GM18502 (cell line): Measurements from ENCODE around the gene HINT1.
A peak's percentile ranks its signal among the peaks of the same experiment; 100 is the strongest.
"Not testable (repeated sequence)": the region's sequence is repeated elsewhere in the genome, so short reads cannot be mapped to it uniquely, and the experiment has no call there.

ENCODE experiments used
- ATAC-seq: cut with Tn5 transposase; IDR thresholded peaks from one replicate; pipeline ENCODE4 v1.9.1; 2021; ENCODE audit warnings: mild to moderate bottlenecking; ENCODE audit not compliant: unreplicated experiment, poor library complexity

Gene HINT1

DNA sequence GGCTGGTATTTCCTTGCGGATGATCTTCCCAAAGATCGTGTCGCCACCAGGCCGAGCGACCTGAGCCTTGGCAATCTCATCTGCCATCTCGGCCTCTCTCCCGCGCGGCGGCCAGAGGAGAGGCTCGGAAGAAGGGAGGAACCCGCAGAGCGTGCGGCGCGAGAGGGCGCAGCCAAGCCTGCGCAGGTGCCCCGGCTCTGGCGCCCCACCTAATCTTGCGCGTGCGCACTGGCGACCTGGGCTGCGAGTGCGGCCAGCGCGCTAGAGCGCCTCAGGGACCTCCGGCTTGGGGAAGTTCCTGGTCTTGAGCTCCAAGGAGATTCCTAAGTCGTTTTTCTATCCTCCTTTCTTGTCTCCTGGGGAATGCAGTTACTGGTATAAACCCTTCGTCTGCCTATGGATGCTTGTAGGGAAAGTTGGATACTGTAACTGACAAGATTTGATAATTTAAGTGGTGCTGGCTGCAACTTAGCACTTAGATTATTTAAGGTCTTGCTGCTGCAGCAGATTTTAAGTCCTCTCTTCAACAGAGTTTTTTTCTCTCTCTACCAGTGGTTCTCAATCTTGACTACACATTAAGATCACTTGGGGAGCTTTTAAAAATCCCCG is at the start of gene HINT1:
HINT1 (minus strand) TSS at position 138 of the 609 bp plus-strand sequence; CDS start at position 87, 51 bp downstream.
- peak; percentile 84 for ATAC-seq

DNA sequence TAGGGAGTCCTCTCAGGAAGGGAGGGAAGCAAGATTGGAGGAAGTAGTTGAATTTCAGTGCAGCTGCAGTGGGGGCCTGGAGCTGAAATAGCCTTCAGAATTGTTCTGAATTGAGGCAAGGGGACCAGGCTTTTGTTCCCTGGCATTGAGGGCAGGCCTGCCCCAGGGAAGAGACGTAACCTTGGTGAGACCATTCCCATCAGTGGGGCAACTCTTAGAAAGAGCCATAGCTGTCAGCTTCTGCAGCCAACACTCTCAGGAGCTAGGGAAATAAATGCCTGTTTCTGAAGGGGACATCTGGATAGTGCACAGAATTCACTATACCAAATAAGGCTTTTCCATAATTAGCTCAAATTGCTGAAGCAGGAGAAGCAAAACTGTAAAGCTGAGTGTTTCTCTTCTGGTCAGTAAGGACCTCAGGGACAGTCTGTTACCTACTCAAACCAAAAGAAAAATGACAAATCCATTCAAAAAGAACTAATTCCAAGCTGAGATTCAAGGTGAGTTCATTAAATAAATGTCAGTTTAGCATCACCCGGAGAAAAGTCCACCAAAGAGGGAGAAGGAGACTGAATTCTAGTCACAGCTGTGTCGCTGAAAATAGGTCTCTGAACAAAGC is 49.7 kb upstream of the HINT1 start:
- ATAC-seq: no peak

DNA sequence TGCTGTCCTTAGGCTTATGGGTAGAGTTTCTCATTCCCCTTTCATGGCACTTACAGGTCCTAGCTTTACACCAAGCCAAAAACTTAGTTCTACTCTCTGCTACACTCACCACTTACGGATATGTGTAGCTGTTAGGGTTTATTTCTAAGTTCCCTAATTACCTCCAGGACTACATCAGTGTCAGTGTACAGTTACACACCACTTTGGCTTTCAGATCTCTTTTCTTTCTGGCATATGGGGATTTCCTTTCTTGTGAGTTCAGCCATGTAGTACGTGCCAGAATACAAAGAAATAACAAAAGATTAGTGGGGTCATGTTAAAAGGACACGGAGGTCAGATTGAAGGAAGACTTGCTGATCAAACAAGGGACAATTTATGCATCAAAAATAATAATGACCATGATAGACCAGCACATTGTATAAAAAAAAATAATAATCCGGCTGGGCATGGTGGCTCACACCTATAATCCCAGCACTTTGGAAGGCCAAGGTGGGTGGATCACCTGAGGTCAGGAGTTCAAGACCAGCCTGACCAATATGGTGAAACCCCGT is 47.5 kb upstream of the HINT1 start:
- peak; percentile 56 for ATAC-seq

DNA sequence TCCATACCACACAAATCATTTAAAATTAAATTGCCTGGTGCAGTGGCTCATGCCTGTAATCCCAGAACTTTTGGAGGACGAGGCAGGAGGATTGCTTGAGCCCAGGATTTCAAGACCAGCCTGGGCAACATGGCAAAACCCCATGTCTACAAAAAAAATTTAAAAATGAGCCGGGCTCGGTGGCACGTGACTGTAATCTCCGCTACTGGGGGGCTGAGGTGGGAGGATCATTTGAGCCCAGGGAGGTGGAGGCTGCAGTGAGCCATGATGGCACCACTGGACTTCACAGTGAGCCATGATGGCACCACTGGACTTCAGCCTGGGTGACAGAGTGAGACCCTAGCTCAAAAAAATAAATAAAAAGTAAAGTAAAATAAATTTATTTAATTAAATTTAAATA is 46.6 kb upstream of the HINT1 start:
- ATAC-seq: no peak

DNA sequence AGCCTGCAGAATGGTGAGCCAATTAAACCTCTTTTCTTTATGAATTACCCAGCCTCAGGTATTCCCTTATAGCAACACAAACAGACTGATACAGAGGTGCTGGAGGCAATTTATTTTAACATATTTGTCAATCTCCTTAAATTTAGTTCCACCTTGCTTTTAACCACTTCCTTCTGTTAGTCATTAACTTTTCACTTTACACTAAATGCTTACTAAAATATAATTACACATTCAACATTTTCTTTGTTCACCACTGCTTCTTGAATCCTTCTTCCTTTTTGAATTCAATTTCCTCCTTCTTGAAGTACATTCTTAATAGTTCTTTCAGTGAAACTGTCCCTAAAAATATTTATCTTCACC is 45.1 kb upstream of the HINT1 start:
- no peak for ATAC-seq

DNA sequence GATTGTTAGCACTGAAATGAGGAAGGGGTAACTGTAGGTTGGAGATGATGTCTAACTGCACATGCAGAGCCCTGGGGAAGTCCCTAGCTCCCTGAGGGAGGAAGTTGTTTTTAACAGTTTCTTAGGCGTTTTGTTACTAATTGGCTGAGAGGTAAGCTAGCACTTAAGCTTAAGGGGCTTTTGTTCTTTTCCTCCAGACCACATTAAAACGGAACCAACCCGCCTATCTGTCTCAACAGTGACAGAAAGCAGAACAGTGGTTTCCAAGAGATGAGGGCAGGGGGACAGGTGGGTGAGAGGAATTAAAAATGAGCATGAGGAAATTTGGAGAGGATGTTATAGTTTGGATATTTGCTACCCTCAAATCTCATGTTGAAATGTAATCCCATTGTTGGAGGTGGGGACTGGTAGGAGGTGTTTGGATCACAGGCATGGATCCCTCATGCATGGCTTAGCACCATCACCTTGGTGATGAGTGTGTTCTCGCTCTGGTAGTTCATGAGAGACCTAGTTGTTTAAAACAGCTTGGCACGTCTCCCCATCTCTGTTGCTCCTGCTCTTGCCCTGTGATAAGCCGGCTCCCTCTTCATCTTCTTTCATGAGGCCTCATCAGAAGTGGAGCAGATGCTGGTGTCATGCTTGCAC is 44.6 kb upstream of the HINT1 start:
- ATAC-seq: peak; percentile 83

DNA sequence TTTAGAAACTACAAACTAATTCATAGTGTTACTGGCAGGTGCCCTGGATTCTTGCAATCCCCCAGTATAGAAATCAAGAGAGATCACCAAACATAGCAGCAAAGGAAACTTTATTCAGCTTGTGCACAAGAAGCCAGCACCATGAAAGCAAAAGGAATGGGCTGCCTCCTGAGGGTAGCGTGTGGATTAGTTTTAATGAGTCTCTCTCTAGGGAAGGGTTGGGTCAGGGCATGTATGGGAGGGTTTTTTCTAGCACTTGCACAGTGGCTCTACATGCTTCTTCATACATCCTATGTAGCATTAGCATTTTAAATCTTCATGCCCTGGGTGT is 44.1 kb upstream of the HINT1 start:
- no peak for ATAC-seq

DNA sequence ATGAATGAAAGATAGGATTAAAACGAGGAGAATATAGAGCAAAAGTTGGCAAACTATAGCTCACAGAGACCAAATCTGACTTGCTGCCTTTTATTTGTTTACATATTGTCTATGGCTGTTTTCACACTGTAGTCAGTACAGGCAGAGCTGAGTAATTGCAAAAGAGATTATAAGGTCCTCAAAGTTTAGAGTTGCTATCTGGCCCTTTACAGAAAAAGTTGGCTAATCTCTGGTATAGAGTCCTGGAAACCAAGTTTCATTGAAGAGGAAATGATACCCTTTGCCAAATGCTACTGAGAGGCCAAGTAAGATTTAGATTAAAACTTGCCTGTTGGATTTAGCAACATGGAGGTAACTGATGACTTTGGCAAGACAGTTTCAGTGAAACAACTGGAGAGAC is 41.7 kb upstream of the HINT1 start:
- ATAC-seq: no peak

DNA sequence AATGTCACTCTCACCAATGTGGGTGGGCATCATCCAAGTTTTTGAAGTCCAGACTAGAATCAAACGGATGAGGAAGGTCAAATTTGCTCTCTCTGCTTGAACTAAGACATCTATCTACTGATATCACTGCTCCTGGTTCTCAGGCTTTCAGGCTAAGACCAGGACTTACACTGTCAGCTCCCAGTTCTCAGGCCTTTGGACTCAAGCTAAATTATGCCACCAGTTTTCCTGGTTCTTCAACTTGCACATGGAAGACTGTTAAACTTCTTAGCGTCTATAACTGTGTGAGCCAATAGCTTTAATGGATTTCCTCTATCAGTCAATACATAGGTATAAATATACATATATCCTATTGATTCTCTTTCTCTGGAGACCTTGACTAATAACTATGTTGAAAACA is 41.0 kb upstream of the HINT1 start:
- no peak for ATAC-seq

DNA sequence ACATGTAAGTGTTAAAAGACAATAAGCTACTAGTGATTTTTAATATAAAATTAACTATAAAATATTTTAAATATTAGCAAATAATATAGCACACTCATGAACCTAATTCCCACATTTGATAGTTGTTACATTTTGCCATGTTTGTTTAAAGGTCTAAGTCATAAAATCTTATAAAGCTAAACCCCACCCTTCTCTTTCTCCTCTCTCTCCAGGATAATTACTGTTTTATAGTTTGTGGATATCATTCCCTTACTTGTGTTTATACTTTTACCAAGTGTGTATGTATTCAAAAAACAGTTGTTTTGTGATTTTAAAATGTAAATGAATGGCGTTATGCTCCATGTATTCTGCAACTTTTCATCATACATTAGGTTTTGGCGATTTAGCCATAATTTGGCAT is 39.9 kb upstream of the HINT1 start:
- no peak for ATAC-seq

DNA sequence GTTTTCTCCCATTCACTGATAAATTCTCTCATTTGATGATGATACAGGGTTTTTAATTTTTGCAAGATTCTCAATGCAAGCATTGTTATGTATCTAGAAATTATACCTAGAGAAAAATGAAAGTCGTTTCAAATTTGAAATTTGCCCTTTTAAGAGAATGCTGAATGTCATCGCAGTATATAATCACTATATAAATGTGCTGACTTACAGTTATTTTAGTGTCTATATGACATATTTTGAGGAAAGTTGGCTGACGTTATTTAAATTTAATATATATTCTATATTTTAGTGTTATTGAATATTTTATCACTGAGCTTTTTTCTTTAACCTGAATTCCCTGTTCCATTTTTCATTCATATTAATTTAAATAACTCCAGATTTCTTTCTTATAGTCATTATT is 35.5 kb upstream of the HINT1 start:
- no peak for ATAC-seq

DNA sequence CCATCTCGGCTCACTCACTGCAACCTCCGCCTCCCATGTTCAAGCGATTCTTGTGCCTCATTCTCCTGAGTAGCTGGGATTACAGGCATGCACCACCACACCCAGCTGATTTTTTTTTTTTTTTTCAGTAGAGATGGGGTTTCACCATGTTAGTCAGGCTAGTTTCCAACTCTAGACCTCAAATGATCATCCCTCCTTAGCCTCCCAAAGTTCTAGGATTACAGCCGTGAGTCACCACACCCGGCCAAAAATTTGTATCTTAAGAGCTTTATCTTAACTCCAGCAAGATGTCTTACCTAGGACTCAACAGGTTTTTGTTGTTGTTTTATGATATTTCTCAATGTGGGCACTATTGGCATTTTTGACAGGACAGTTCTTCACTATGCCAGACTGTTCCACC is 33.6 kb upstream of the HINT1 start:
- ATAC-seq: no peak

DNA sequence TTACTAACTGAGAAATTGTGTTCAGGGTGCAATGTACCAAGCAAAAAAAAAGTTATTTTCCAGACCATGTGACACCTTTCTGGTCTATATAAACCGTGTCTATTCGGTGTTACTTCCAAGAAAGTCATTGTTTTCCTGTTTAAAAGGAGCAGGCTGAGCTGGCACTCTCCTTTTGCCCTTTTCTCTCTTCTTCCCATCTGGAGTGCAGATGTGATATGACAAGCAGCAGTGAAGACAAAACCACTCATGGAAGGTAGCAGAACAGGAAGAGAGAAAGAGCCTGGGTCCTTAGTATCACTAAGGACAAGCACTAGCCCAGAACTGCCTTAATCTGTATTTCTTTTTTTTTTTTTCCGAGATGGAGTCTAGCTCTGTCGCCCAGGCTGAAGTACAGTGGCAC is 31.3 kb upstream of the HINT1 start:
- ATAC-seq: no peak

DNA sequence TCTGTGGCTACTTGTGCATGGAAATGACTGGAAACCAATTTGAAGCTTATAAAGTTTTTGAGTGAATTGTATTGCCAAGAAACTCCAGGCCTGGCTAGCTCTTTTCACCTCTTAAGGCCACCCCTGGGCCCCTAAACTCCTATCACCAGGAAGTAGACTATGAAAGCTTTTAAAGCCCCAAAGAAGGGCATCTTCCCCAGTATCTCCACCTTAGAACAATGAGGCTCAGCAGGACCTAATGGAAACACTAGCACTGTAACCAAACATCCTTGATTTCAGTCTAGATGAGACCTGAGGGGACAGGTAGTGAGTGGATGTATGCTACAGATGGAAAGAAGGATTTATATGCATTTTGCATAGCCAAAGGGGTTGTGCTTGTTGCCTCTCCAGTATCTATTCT is 30.6 kb upstream of the HINT1 start:
- ATAC-seq: no peak

DNA sequence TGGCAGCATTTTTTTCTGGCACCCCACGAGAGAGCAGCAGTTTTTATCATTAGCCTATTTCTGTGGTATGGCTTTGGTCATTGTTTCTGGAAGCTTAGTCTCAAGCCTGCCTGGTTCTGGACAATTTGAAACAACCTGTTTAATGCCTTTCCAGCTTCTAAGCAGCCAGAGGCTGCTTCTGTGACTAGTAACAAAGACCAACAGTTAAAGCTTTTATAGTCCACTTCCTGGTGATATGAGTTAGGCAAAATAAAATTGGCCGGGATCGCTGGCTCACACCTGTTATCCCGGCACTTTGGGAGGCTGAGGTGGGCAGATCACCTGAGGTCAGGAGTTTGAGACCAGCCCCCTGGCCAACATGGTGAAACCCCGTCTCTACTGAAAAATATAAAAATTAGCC is 29.7 kb upstream of the HINT1 start:
- no peak for ATAC-seq

DNA sequence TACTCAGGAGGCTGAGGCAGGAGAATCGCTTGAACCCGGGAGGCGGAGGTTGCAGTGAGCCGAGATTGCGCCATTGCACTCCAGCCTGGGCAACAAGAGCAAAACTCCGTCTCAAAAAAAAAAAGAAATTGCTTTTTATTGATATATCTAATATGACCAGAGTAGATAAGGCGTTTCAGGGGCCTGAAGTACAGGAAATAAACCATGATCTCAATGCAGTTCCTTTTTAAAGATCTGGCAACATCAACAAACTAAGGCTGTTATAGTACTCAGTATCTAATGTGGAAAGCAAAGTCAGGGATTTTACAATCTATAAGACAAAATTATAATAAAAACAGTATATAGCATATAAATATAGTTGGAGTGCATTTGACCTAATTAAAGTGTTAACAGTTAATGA is 28.8 kb upstream of the HINT1 start:
- ATAC-seq: not testable (repeated sequence)

DNA sequence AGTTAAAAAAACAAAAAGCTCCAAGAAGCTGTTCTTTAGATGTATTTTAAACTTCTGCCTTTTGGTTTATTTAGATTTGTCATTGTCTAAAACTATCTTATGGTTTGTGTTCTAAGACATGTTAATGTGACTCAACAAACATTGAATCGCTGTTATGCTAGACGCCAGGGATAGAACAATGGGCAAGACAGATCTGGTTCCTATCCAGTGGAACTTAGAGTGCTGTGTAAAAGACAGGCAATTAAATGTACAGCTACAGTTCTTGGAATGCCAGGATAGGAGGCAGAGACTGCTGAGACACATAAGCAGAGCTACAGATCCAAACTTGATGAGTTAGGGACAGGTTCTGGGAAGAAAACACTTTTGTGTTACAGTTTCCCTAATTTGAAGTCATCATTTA is 28.1 kb upstream of the HINT1 start:
- ATAC-seq: no peak

DNA sequence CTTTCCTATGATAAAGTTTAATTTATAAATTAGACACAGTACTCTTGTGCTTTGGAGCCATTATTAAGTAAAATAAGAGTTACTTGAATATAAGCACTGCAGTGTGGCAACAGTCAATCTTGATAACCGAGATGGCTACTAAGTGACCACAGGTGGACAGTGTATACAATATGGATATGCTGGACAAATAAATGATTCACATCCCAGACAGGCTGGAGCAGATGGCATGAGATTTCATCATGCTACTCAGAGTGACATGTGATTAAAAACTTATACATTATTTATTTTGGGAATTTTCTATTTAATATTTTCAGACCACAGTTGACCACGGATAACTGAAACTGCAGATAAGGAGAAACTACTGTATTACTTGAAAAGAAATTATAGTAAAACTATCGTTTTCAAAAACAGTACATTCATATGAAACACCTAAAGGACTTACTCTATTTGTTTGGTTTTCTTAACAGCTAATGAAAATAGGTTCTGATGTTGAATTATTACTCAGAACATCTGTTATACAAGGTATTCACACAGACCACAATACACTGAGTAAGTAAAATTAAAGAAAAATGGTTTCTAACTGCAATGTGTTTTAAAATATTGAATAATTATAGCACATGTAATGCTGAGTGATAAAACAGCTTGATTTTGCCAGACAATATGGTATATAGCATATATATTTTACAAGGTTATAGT is 21.7 kb upstream of the HINT1 start:
- no peak for ATAC-seq

DNA sequence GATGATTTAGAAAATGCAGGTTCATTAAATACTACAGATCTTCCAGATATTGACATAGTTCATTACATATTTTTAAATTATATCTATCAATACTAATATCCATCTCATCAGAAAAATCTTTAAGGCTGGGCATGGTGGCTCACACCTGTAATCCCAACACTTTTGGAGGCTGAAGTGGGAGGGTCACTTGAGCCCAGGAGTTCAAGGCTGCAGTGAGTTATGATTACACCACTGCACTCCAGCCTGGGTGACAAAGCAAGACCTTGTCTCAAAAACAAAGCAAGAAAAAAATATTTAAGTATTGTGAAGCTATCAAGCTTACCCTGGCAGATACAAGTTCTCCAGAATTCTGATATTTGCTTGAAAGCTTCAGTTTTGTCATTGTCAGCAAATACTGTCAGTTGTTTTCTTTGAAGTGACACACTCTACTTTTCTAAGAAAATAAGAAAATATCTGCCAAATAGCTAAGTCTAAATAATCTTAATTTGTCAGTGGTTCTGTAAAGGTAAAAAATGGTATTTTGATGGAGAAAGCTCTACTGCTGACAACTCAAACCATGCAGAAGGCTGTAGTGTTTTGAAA is 20.6 kb upstream of the HINT1 start:
- no peak for ATAC-seq

DNA sequence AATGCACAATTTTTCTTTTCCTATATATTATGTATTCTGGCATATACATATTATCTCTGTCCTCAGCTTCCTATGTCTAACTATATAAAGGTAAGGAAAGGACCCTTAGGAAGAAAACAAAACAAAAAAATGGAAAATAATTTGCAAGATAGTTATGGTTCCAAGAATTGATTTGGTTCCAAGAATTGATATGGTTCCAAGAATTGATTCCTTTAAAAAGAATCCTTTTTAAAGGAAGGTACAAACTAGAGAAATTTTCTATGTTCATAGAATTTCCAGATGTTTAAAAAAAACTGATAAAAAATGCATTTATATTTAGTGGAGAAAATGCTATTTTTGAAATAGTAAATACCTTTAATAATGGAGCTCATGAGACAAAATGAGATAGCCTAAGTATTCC is 17.8 kb upstream of the HINT1 start:
- no peak for ATAC-seq

DNA sequence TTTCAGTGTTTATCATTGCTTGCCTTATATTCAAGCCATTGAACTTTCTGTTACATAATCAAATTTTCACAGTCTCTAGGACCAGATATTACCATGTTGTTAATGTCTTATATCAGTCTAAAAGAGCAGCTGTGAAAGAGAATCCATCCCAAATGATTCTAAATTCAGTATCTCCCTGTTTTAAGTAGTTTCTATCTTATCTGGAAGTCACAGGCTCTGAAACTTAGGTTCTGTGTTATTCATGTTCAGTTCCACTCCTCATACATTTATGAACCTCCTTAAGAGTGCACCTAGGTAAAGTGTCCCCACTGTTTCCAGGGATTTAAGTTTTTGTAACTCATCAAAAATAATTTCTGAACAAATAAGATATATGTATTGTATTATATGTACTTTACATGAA is 15.4 kb upstream of the HINT1 start:
- ATAC-seq: no peak
